CD4-positive, alpha-beta T cell (primary cell): ENCODE data around the gene NCK2. TPM values are rescaled to one million over a fixed set of nuclear protein-coding genes. Genes with fewer than 3 reads are reported as not detected.

Experiments used
- ATAC-seq: fragments of 200-7000 bp; cut with Tn5 transposase; one replicate; pipeline ENCODE4 v1.10.0; 2022; ENCODE audit warnings: mild to moderate bottlenecking; ENCODE audit not compliant: poor library complexity
- CTCF ChIA-PET: fragments of 350-600 bp; sonication (Branson Sonifier 250); formaldehyde crosslinking; loops from one replicate; lab custom pipeline; 2021; ENCODE audit warnings: antibody characterized with exemption, inconsistent platforms; lab: Charles Lee
- POLR2A ChIA-PET: fragments of 350-600 bp; sonication (Branson Sonifier 250); formaldehyde crosslinking; loops from one replicate; lab custom pipeline; 2021; ENCODE audit warnings: antibody characterized with exemption, inconsistent platforms; lab: Charles Lee
- DNase-seq, 14 experiments: peaks; one replicate each; pipeline ENCODE4 v3.0.0-alpha.2; 2013 to 2020; ENCODE audit warnings: mixed read lengths in 2 of 14
- H3K27ac ChIP-seq, 2 donors: one replicate each; pipeline versions ENCODE4 v1.5.1 to v1.7.0; 2013; ENCODE audit warnings: low read length in 2 of 2, low read depth in 1 of 2, mild to moderate bottlenecking in 1 of 2
- H3K27me3 ChIP-seq, 2 experiments: 1 replicate in 1 of 2; 2 replicates in 1 of 2; pipeline versions ENCODE4 v1.6.1 to v1.7.0; 2013; ENCODE audit warnings: low read length in 2 of 2, control low read depth in 1 of 2, mild to moderate bottlenecking in 1 of 2, moderate library complexity in 1 of 2; ENCODE audit not compliant: insufficient read depth in 2 of 2, control insufficient read depth in 1 of 2
- H3K36me3 ChIP-seq: one replicate; pipeline ENCODE4 v1.6.1; 2013; ENCODE audit warnings: low read length, control low read depth; ENCODE audit not compliant: insufficient read depth
- H3K4me1 ChIP-seq: one replicate; pipeline ENCODE4 v1.6.1; 2013; ENCODE audit warnings: low read length, control low read depth; ENCODE audit not compliant: insufficient read depth
- H3K4me3 ChIP-seq: one replicate; pipeline ENCODE4 v1.5.1; 2013; ENCODE audit warnings: mild to moderate bottlenecking, low read length, moderate library complexity
- H3K9me3 ChIP-seq, 2 experiments: 1 replicate in 1 of 2; 2 replicates in 1 of 2; pipeline versions ENCODE4 v1.6.1 to v1.7.0; 2013; ENCODE audit warnings: low read length in 2 of 2, mild to moderate bottlenecking in 2 of 2, control low read depth in 1 of 2, moderate library complexity in 1 of 2; ENCODE audit not compliant: control insufficient read depth in 1 of 2, insufficient read depth in 1 of 2
- H3K27ac Mint-ChIP-seq: one replicate; pipeline ENCODE4 v1.8.0; 2020; ENCODE audit warnings: mixed read lengths
- H3K27me3 Mint-ChIP-seq: one replicate; pipeline ENCODE4 v1.8.0; 2021; ENCODE audit warnings: mixed read lengths
- H3K36me3 Mint-ChIP-seq: one replicate; pipeline ENCODE4 v1.8.0; 2021; ENCODE audit warnings: low read depth, mixed read lengths
- H3K4me1 Mint-ChIP-seq: one replicate; pipeline ENCODE4 v1.8.0; 2021; ENCODE audit warnings: low read depth, mixed read lengths
- H3K4me3 Mint-ChIP-seq: one replicate; pipeline ENCODE4 v1.8.0; 2020; ENCODE audit warnings: mild to moderate bottlenecking, mixed read lengths
- H3K9me3 Mint-ChIP-seq: one replicate; pipeline ENCODE4 v1.8.0; 2020; ENCODE audit warnings: mixed read lengths
- CTCF ChIP-seq: fragments of 200-600 bp; IDR thresholded peaks from one replicate; pipeline ENCODE4 v1.8.0; 2022; ENCODE audit warnings: antibody characterized with exemption, mild to moderate bottlenecking
- intact Hi-C, 2 experiments: fragments of 100-400 bp; cut with DNase I in 1 of 2; cut with micrococcal nuclease in 1 of 2; formaldehyde crosslinking; loops; one replicate each; pipeline versions ENCODE4 v1.15.1 to v1.9.0; 2023 to 2025; cut with DNase I, micrococcal nuclease
- total RNA-seq, 174 experiments: library from RNA in 2 of 174; stranded (reverse) in 2 of 174; gene quantifications; one replicate each; pipeline ENCODE4 v1.2.3 and lab custom pipeline; 2021 to 2026

The NCK2 gene
- total RNA-seq, 2 experiments from 2014 or later = 92.1 to 92.3 TPM

- ChIA-PET CTCF (interaction anchor here (1.1 to 2.0 kb wide), 4 partner anchors 12 to 53 kb away, joined by 3 to 5 read pairs (median 4); no protein-coding TSS in a partner anchor), POLR2A (interaction anchor here (0.7 to 2.2 kb wide), 7 partner anchors 19 to 292 kb away, joined by 3 to 8 read pairs (median 3); no protein-coding TSS in a partner anchor)
- Mint-ChIP-seq H3K27me3 (no peaks in the 10 kb centered on the region), H3K27ac (peak overlapping the region; percentile 98), H3K4me3 (peak overlapping the region; percentile 49), H3K4me1 (peaks cover 96% of the 10 kb centered on the region), H3K9me3 (no peaks in the 10 kb centered on the region), H3K36me3 (peaks cover 57% of the 10 kb centered on the region)
- peak overlapping the region; percentile 3 for H3K4me3 ChIP-seq
- peaks cover 78% of the 10 kb centered on the region for H3K4me1 ChIP-seq
- TF ChIP-seq CTCF = no peak
- DNase-seq (peak in 11 of 14 experiments; percentile 34 to 93 (median 70)), ATAC-seq (peak; percentile 82)
- H3K9me3 ChIP-seq = no peaks in the 10 kb centered on the region
- intact Hi-C loops = no loop called here
- H3K36me3 ChIP-seq = peaks cover 14% of the 10 kb centered on the region
- no peaks in the 10 kb centered on the region for H3K27me3 ChIP-seq
- H3K27ac ChIP-seq = peak overlapping the region; percentile 52 to 81
These were observed 57.9 kb downstream of the NCK2 start for GRCh38 chr2:105802587-105802986.

GRCh38 chr2:105803337-105803736, 58.6 kb downstream of the NCK2 start:
- peak overlapping the region; percentile 98 for H3K27ac Mint-ChIP-seq
- H3K36me3 Mint-ChIP-seq = peaks cover 58% of the 10 kb centered on the region
- ChIA-PET POLR2A (interaction anchor here (0.7 to 2.2 kb wide), 11 partner anchors 11 to 291 kb away, joined by 3 to 8 read pairs (median 3); no protein-coding TSS in a partner anchor), CTCF (interaction anchor here (1.1 to 2.0 kb wide), 6 partner anchors 13 to 56 kb away, joined by 3 to 5 read pairs (median 4); no protein-coding TSS in a partner anchor)
- no peaks in the 10 kb centered on the region for H3K27me3 Mint-ChIP-seq
- H3K4me1 Mint-ChIP-seq = peaks cover 95% of the 10 kb centered on the region
- ATAC-seq = no peak
- Histone ChIP-seq H3K9me3 (no peaks in the 10 kb centered on the region), H3K4me3 (no peak overlapping the region), H3K27ac (peak overlapping the region; percentile 52 to 81), H3K4me1 (peaks cover 79% of the 10 kb centered on the region), H3K27me3 (no peaks in the 10 kb centered on the region), H3K36me3 (peaks cover 14% of the 10 kb centered on the region)
- TF ChIP-seq CTCF = no peak
- no peaks in the 10 kb centered on the region for H3K9me3 Mint-ChIP-seq
- peak in 1 of 14 experiments; percentile 35 for DNase-seq
- peak overlapping the region; percentile 60 for H3K4me3 Mint-ChIP-seq
- intact Hi-C loops = no loop called here

- Histone ChIP-seq H3K27me3 (no peaks in the 10 kb centered on the region), H3K9me3 (no peaks in the 10 kb centered on the region), H3K4me3 (no peak overlapping the region), H3K4me1 (peaks cover 83% of the 10 kb centered on the region), H3K36me3 (peaks cover 14% of the 10 kb centered on the region), H3K27ac (peak overlapping the region; percentile 52 to 81)
- Mint-ChIP-seq H3K4me1 (peaks cover 95% of the 10 kb centered on the region), H3K4me3 (peak overlapping the region; percentile 60), H3K9me3 (no peaks in the 10 kb centered on the region), H3K27ac (peak overlapping the region; percentile 98), H3K36me3 (peaks cover 62% of the 10 kb centered on the region), H3K27me3 (no peaks in the 10 kb centered on the region)
- TF ChIP-seq CTCF = no peak
- ChIA-PET POLR2A (interaction anchor here (0.6 to 2.2 kb wide), 14 partner anchors 12 to 291 kb away, joined by 3 to 8 read pairs (median 3); no protein-coding TSS in a partner anchor), CTCF (interaction anchor here (1.0 to 2.0 kb wide), 6 partner anchors 14 to 227 kb away, joined by 3 to 5 read pairs (median 4); no protein-coding TSS in a partner anchor)
- intact Hi-C loops = no loop called here
- no peak for ATAC-seq
- DNase-seq = no peak
These were observed 59.1 kb downstream of the NCK2 start for GRCh38 chr2:105803773-105804172.
